Ureter (tissue), 1 donor: ENCODE results near the gene FAM181A. TPM values are rescaled to one million over a fixed set of nuclear protein-coding genes. Genes with fewer than 3 reads are reported as not detected.

ENCODE experiments used
- DNase-seq: peaks from one replicate; pipeline ENCODE4 v3.0.0-alpha.2; 2020; ENCODE audit warnings: low spot score
- total RNA-seq: library from RNA; stranded (reverse); gene quantifications from one replicate; pipeline ENCODE4 v1.2.4, GENCODE V29; 2023
- donor health status: DM: yes; HTN: yes; CAD: no.

FAM181A gene
- total RNA-seq, 1 donor from 2014 or later: not detected

DNA sequence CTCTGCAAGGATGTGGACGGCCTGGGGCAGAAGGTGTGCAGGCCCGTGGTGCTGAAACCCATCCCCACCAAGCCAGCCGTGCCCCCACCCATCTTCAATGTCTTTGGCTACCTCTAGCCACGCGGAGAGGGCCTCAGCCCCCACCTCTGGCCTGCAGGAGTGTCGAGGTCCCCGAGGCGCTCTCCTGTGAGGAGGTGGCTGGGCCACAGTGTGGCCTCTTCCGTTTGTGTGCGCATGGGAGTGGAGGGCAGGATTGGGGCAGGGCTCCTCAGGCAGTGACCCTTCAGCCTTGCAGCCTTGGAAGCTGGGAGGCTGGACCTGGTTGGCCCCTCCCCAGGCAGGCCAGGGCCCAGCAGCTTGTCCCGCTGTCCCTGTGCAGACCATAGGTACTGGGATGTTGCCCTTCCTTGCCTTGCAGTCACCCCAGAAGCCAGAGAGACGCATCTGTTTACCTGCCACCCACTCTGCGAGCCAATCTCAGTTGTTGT lies 1.9 kb downstream of the FAM181A start:
- peak; percentile 35 for DNase-seq

DNA sequence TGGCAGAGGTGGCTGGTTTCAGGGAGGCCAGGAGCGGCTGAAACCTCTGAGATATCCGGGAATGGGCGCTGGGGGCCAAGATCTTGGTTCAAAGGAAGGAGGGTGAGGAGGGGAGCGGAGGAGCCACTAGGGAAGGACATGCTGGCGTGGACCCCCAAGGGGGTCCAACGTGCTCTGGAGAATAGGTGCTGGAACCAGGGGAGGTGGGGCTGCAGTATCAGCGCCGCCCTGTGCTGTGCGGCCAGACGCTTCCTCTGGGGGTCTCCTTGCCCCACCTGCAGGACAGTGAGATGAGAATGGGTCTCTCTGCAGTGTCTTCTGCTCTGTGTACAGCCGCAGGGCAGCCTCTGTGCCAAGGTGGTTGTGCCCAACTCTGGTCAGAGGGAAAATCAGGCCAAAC lies 2.5 kb downstream of the FAM181A start:
- DNase-seq: peak; percentile 42

DNA sequence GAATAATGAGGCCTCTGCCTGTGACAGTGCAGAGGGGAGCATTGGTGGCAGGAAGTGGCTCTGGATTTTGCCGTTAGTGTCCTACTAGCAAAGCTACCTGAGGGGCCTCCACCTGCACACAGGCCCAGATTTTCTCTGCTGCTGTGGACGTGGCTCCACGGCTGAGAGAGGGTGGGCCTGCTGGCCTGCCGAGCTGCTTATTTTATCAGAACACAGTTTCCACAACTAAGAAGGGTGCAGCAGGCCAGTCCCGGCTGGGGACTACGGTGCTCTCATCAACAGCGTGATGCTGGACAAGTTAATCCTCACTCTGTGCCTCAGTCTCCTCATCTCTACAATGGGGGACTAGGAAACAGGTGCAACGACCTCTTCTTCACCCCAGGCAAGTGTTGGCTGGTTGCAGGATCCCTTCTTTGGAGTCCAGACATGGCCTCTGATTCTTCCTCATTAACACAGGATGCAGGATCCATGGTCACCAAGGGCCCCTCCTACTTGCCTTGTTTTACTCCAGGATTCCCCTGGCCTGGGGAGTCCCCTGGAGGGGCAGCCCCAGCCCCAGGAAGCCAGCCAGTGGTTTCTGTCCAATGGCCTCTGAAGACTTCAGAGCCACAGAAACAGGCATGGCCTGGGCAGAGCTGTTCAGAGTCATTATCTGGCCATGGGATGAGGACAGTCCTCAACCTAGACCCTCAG lies 3.3 kb downstream of the FAM181A start:
- peak; percentile 38 for DNase-seq

DNA sequence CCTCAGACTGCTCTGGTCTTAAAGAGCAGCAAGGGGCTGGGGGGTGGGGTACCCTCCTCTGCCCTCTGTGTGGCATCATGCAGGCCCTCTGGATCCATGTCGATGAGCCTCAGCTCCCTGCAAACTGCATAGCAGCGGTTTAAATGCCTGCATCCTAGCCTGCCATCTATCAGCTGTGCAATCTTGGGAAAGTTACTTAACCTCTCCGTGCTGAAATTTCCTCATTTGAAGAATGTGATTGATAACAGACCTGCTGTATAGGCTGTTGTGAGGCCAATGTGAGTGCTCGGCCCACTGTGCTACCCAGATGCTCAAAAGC lies 3.8 kb downstream of the FAM181A start:
- no peak for DNase-seq

DNA sequence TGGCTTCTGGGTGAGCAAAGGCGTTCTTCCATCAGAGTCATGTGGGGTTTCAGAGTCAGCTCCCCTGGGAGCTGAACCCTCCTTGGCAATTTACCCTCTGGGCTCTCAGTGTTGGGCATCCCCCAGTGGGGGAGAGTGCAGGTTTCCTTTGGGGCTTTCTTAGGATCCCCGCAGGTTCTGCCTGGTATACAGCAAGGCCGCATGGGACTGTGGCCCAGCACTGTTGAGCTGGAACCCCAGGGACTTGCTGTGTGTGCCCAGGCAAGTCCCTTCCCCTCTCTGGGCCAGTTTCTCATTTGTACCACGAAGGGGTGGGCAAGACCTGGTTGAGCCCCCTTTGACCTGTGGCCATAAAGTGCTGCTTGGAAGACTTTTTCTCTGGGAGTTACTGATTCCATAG lies 5.5 kb downstream of the FAM181A start:
- no peak for DNase-seq

DNA sequence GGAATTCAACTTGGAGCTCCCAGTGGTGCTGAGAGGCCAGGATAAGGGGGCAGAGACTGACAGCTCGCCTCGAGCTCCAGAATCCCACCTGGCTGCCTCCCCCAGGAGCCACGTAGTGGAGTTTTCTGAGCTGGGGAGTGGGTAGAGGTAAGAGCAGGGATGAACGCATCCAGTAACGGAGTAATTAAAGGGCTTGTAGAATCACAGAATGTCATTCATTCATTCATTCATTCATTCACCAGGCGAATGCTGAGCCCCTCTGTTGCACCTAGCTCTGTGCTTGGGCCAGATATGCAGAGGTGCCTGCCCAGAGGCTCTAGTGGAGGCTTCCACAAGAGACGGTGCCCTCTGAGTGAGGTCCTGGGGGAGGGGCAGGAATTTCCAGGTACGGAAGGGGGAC lies 8.1 kb downstream of the FAM181A start:
- no peak for DNase-seq

DNA sequence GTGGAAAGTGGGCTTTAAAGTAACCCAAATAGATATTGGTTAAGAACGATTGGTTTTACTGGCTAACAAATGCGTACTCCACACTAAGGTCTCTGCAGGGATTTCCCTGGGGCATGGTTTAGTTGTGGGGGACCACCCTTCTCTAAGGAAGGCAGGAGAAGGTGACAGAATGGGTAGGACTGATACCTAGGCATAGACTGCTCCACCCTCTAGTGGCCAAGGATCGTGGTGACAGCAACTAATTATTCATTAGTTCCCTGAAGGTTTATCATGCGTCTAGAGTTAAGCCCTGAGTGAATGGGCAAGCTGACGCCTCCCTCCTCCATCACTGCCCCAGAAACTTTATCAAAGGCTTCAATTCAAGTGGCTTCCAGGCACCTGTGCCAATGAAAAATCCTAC lies 9.1 kb downstream of the FAM181A start:
- DNase-seq: no peak

DNA sequence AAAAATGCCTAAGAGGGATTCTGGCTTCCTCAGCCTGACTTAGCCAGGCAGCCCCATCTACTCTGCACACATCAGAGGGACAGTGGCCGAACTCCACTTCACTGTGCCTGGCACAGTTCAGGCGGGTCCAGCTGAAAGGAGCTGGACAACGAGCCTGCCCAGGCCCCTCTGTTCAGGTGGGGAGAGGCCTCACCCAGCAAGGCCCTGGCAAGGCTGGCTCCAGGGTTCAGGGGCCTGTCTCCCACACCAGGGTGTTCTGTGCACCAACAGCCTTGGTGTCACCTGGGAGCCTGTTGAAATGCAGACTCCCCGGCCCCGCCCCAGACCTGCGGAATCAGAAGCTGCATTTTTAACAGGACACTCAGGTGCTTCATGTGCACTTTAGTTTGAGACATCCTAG lies 9.8 kb downstream of the FAM181A start:
- DNase-seq: no peak

DNA sequence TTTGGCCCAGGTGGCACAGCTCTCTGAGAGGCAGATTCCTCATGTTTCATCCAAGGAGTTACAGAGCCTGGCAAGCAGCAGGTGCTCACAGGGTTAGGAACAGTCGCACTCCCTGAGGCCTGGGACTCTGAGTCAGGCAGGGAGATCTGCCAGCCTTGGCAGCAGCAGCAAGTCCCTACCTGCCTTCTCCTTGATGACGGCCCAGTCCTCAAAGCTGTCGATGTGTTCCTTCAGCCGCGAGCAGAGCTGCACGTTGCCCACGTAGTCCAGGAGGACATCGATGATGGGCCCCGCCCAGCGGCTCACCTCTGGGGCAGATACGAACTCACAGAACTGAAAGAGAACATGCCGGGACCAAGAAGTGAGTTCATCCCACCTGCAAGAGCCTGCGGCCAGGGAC lies 10.4 kb downstream of the FAM181A start:
- peak; percentile 81 for DNase-seq

DNA sequence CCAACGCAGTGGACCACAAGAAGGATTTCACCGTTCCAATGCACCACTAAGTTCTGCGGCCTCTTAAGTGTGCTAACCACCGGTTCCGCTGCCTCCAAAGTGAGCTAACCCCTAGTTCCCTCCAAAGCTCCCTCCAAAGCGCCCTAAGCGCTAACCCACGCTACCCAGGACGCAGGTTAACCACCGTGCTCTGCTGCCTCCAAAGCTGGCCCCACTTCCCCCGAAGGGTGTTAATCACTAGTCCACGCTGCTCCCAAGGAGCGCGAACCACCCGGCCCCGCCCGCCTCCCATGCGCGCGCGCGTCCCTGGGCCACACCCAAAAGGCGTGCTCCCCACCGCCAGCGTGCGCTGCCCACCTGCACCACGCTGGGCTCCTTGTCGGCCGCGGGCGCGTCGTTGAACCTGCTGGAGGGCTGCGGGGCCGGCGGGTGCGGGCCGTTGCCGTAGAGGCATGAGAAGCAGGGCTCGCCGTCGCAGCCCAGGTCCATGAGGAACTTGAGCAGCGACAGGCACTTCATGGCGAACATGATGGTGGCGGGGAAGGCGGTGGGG lies 11.7 kb downstream of the FAM181A start:
- no peak for DNase-seq

DNA sequence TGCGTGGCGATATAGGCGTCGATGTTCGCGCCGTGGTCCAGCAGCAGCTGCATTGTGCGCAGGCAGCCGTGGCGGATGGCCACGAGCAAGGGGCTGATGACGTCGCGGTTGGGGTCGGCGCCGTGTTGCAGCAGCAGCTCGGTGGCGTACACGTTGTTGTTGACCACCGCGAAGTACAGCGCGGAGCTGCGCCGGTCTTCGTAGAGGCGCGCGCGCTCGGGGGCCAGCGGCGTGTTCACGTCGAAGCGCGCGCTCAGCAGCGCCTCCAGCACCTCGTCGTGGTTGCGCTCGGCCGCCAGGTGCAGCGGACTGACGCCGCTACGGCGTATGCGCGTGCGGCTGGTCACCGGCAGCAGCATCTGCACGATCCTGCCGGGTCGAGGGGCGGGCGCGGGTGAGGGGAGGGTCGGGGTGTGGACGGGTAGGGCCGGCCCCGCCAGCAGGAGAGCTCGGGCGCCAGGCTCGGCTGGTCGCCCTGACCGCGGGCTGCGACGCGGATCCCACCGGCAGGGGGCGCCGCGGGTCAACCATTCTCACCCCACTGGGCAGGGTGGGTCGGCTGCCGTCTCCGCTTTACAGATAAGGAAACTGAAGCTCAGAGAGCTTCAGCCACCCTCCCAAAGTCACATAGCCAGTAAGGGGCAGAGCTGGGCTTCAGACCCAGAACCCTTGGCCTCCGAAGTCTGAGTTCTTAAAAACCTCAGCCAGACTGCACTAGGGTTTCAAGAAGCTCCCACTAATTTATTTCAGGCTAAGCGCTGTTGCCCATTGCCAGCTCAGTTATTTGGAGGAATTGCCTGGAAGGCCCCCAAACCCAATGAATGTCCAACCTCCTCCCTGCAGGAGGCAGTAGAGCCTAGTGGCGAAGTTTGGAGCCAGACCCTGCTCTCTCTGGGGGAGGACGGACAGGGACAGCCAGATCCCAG lies 12.4 kb downstream of the FAM181A start:
- DNase-seq: peak; percentile 87

DNA sequence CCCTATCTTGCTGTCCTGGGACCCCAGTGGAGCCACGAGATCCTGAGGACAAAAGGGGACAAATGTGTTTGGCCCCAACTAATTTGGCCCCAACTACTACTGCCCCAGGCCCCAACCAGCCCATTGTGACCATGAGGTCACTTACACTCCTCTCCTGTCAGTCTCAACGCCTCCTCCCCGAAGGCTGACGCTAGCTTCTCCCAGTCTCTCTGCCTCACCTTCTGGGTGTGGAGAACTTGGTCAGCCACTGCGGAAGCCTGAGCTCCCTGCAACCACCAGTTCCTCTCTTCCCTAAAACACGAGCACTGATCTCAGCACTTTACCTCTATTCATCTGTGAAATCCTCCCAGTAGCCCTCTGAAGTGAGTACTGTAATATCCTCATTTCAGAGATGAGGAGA lies 13.3 kb downstream of the FAM181A start:
- no peak for DNase-seq

DNA sequence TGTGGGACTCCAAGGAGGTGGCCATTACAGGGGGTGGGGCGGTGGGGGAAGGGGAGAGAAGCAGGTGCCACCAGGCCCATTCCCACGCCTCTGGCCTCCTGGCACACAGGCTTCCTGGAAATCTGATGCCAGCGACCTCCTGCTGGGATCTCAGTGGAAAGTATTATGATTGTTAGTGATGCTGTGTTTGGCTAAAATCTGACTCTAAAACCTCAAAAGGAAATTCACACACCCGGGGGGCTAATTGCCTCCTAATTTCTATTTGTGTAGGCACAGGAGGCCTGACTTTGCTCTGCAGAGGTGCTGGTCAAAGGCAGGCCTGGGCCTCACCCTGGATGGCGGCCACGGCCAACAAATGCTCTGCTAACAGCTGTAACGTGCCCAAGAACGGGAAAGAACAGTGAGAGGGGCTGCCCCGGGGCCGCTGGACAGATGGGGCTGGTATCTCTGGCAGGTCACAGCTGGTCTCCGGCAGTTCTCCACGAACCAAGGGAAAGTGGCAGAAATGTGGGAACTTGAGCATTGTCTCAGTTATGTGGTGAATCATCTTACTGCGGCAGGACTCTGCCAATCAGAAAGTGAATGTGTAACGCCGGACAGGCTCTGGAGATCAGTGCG lies 14.3 kb downstream of the FAM181A start:
- no peak for DNase-seq

DNA sequence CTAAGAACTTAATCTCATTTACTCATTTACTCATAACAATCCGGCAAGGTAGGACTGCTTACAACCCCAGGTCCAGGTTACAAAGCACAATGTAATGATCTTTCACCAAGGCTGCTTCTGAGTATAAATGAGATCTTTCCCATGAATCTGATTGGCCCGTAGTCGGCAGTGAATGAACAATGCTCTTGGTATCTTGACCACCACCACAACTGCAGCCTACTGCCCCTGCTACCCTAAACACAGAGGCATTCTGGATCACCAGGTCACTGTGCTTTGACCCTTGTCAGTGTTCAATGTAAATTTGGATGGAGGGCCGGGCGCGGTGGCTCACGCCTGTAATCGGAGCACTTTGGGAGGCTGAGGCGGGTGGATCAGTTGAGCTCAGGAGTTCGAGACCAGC lies 15.9 kb downstream of the FAM181A start:
- no peak for DNase-seq

DNA sequence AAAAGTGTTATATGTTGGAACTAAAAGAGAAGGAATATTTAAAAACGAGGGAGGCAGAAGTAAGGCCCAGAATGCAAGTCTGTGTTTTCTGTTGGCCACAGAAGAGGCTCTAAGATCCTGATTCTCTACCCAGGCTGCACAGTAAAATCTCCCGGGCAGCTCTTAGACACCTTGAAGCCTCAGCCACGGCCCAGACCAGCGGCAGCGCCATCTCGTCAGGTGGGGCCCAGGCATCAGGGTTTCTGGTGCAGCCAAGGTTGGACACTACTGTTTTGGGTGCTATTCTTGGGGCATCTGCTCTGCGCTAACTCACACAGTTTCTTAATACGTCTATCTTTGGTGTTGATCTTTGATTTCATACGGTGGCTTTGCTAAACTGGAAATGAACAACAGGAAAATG lies 16.8 kb downstream of the FAM181A start:
- no peak for DNase-seq

DNA sequence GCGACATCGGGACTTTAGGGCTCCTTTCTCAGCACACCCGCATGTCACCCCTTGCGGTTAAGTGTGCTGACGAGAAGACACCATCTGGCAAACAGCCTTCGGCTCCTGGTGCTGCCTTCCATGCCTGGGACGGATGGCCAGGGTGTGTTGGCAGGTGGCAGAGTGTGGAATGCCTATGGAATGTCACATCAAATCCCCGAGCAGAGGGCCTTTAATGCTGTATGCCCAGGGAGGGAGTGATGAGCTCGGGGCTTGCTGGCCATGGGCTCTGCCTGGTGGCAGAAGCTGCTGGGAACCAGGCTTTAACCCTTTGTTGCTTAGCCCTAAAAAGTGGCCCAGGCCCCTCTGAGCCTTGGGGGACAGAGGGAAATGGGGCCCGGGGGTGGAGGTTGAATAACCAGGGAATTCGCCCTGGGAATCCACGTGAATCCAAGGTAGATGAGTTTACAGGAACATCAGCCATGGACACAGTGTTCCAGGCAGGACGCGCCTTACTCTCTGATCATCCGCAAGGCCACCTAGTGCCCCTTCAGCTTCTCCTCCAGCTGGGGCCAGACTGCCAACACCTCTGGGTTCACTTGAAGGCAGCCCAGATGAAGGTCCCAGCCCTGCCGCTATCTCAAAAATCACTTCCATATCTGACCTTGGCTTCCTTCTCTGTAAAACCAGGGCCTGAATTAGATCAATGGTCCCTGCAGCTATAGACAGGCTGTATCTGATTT lies 17.4 kb downstream of the FAM181A start:
- no peak for DNase-seq

DNA sequence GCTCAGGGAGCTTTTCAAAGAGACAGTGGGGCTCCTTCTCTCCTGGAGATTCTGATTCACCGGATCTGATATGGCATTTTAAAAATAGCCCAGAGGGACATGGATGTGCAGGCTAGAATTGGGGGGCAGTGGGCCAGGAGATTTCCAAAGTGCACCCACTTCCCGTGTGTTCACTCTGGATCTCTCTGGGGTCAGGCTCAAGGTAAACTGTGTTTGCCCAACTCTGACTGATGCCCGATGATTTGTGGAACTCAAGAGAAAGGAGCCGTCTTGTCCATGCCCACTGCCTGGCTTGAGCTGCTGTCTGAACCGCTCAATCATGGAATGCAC lies 17.9 kb downstream of the FAM181A start:
- DNase-seq: no peak

DNA sequence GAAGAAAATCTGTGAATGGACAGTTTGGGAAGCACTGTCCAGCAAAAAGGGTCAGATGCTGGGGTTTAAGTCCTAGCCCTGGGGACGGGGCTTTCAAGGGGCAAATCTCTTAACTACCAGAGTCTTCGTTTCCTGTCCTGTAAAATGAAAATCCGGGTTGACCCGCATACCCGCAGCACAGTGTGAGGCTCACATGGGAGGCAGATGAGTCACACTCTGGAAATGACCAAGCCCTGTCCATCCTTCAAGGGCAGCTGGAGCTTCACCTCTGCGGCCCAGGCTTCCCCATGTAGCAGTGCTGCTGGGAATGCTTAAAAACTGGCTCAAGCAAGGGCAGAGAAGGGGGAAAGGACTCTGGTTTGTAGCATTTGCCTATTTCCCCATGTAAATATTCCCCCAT lies 19.0 kb downstream of the FAM181A start:
- DNase-seq: no peak

DNA sequence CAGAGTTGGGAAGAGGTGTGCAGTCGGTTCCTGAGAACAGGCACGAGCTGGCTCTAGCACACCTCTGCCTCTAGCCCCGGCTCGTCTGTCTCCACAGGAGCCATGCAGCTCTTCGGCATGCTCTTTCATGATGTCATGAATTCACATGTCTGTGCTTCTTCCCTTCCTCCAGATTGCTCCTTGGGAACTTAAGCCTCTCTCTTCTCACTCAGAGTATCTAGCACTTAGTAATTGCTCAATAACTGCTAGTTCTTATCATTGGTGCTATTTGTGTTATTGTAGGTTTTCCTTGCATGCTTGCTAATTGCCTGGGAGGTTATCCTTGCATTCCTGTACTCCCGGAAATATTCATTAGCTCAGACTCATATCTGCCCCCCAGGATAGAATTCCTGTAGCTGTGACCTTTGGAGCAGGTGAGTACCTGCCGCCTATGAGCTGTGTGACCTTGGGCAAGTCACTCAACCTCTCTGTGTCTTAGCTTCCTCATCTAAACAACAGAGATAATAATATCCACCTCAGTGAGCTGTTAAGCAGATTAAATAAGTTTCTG lies 19.5 kb downstream of the FAM181A start:
- DNase-seq: no peak

DNA sequence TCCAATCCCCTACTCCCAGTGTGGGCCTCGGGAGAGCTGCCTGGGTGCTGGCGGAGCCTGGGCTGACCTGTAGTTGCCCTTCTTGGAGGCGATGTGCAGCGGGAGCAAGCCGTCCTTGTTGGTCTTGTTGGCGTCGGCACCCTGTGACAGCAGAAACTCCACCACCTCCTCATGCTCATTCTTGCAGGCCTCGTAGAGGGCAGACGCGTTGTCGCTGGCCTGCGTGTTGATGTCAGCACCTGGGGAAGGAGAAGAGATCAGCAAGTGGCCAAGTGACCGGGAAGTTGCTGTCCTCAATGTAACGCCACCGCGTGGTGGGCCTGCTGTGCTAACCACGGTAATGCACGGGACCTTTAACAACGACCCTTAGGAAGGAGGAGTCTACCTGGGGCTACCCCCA lies 20.1 kb downstream of the FAM181A start:
- no peak for DNase-seq

DNA sequence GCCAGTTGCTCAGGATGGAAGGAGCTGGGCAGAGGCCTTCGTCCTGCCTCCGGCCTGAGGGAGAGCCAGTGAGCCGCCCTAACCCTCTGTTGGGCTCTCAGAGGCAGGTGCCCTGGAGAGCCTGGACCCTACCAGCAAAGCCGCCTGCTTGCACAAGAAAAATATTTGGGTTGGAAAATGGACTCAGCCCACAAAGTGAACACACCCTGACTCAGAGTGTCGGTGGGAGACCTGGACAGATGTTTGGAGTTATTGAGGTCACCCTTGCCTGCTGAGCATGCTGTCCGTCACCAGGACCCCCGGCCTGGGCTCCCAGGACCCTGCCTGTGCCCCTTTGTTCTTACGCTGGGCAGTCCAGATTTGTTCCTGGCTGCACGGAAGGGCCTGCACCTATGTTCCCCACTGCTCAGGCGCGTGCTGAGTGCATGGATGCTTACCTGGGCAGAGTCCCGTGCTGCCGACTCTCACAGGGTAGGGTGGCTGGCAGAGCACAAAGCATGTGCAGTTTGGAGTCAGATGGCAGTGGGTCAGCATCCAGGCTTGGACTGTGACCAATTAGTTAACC lies 22.4 kb downstream of the FAM181A start:
- DNase-seq: no peak
